H1 (cell line): ENCODE results near the gene BMF.

ENCODE experiments used
- CEBPB ChIP-seq: IDR thresholded peaks from 2 replicates; pipeline ENCODE4 v1.6.1; 2012; ENCODE audit warnings: low read depth, low read length
- CREB1 ChIP-seq: IDR thresholded peaks from 2 replicates; pipeline ENCODE4 v1.6.1; 2012; ENCODE audit warnings: inconsistent platforms
- CTCF ChIP-seq, 3 experiments: IDR thresholded peaks; 1 replicate in 2 of 3; 2 replicates in 1 of 3; pipeline versions ENCODE4 v1.5.1 to v1.6.1; 2011; ENCODE audit warnings: low read length in 3 of 3, mild to moderate bottlenecking in 3 of 3, inconsistent platforms in 2 of 3, low read depth in 1 of 3, moderate library complexity in 1 of 3; ENCODE audit not compliant: insufficient read depth in 1 of 3; ENCODE audit errors: control extremely low read depth in 1 of 3
- EP300 ChIP-seq, 2 experiments: IDR thresholded peaks; 1 replicate in 1 of 2; 2 replicates in 1 of 2; pipeline ENCODE4 v1.6.1; 2011 to 2012; ENCODE audit warnings: low read depth in 2 of 2, low read length in 2 of 2, mild to moderate bottlenecking in 2 of 2, borderline replicate concordance in 1 of 2, inconsistent platforms in 1 of 2, moderate library complexity in 1 of 2
- PHF8 ChIP-seq: fragments of 200-600 bp; sonication (generic); conservative IDR thresholded peaks from 2 replicates; pipeline ENCODE4 v1.7.1; 2012; ENCODE audit warnings: low read depth, mild to moderate bottlenecking, inconsistent platforms, low read length, moderate library complexity
- POLR2A ChIP-seq, 2 experiments: IDR thresholded peaks; 1 replicate in 1 of 2; 2 replicates in 1 of 2; pipeline ENCODE4 v1.6.1; 2011; ENCODE audit warnings: low read depth in 2 of 2, low read length in 2 of 2, mild to moderate bottlenecking in 2 of 2; ENCODE audit errors: control extremely low read depth in 1 of 2
- POU5F1 ChIP-seq: IDR thresholded peaks from 2 replicates; pipeline ENCODE4 v1.6.1; 2011; ENCODE audit warnings: low read depth, mild to moderate bottlenecking, low read length, moderate library complexity
- RAD21 ChIP-seq, 2 experiments: IDR thresholded peaks in 1 of 2; conservative IDR thresholded peaks in 1 of 2; 2 replicates each; pipeline ENCODE4 v1.6.1; 2011; ENCODE audit warnings: low read depth in 2 of 2, low read length in 2 of 2, improper control_type of control experiment in 1 of 2, inconsistent platforms in 1 of 2, mild to moderate bottlenecking in 1 of 2, moderate library complexity in 1 of 2
- RBBP5 ChIP-seq: IDR thresholded peaks from 2 replicates; pipeline ENCODE4 v1.7.1; 2012; ENCODE audit warnings: low read depth, mild to moderate bottlenecking, inconsistent platforms, low read length, moderate library complexity, borderline replicate concordance
- SRF ChIP-seq: IDR thresholded peaks from 2 replicates; pipeline ENCODE4 v1.6.1; 2011; ENCODE audit warnings: mild to moderate bottlenecking, low read depth, low read length, moderate library complexity
- TAF1 ChIP-seq: IDR thresholded peaks from 2 replicates; pipeline ENCODE4 v1.6.1; 2011; ENCODE audit warnings: mild to moderate bottlenecking, low read depth, low read length
- TCF12 ChIP-seq: IDR thresholded peaks from 2 replicates; pipeline ENCODE4 v1.6.1; 2011; ENCODE audit warnings: low read depth, mild to moderate bottlenecking, low read length
- USF2 ChIP-seq: IDR thresholded peaks from 2 replicates; pipeline ENCODE4 v1.6.1; 2011; ENCODE audit warnings: low read length, improper control_type of control experiment
- YY1 ChIP-seq: IDR thresholded peaks from 2 replicates; pipeline ENCODE4 v1.6.1; 2011; ENCODE audit warnings: low read depth, mild to moderate bottlenecking, low read length

DNA sequence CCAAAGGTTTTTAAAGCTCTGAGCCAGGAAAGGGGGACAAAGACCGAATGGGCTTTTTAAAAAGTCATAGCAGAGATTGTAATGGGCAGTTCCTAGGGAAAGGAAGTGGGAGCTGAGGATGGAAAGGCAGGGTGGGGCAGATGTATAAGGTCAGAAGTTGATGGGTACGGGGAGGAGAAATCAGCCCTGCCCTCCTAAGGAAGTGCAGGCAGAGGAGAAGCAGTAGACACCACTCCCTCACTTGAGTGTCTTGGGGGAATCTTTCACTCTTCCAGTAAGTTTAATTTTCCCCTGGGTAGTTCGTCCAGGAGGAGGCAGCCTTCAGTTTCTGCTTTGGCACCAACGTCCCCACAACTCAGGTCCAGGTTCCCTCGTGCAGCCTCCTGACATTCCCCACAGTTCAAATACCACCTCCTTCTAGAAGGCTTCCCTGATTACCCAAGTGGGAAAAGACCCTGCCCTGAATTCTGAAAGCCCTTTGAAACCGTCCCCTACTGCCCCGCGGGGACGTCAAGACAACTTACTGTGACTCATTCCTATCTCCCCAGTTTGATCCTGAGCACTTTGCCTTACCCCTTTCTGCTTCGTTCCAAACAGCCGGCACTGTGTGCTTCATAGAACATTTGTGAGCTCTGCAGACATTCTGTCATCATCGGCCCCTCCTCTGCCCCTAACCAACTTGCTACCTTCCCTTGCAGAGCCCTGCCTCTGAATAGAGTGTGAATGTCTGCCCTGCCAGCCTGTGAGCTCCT, 55.4 kb downstream of the BMF start:
- TF ChIP-seq RBBP5: no peak
- TF ChIP-seq CEBPB: no peak
- no peak for TF ChIP-seq USF2
- peak; percentile 42 to 62 (median 50) for TF ChIP-seq CTCF (IDR thresholded peaks at IDR 0.05; ENCODE audit: control extremely low read depth in 1 of 3, insufficient read depth in 1 of 3, low read depth in 1 of 3, low read length in 3 of 3)
- TF ChIP-seq SRF: no peak
- no peak for TF ChIP-seq EP300 (IDR thresholded peaks at IDR 0.05; ENCODE audit: borderline replicate concordance in 1 of 2, low read depth in 2 of 2, low read length in 2 of 2)
- TF ChIP-seq YY1: no peak
- no peak for TF ChIP-seq POLR2A (IDR thresholded peaks at IDR 0.05; ENCODE audit: control extremely low read depth in 1 of 2, low read depth in 2 of 2, low read length in 2 of 2)
- no peak for TF ChIP-seq TAF1
- TF ChIP-seq TCF12: no peak
- TF ChIP-seq RAD21 (IDR thresholded peaks at IDR 0.05 in 1 of 2, conservative IDR thresholded peaks at IDR 0.05 in 1 of 2; ENCODE audit: low read depth in 2 of 2, low read length in 2 of 2): peak; percentile 69 to 71
- TF ChIP-seq POU5F1: no peak
- TF ChIP-seq PHF8: no peak
- no peak for TF ChIP-seq CREB1
